Activated CD4-positive, CD25-positive, alpha-beta regulatory T cell treated with anti-CD3 and anti-CD28 coated beads, Interleukin-2, amount 50 U/mL, for 24 hours (primary cell): Measurements from ENCODE around the gene AMZ1.
"Not testable (repeated sequence)": the region's sequence is repeated elsewhere in the genome, so short reads cannot be mapped to it uniquely, and the experiment has no call there.

Source experiments
- ATAC-seq, 2 donors: fragments of 150-1000 bp; cut with Tn5 transposase; one replicate each; pipeline ENCODE4 v1.10.0; 2021; ENCODE audit warnings: mild to moderate bottlenecking in 1 of 2, moderate library complexity in 1 of 2

Gene AMZ1

GRCh38 chr7:2670171-2670570 lies 17.8 kb upstream of the AMZ1 start:
- ATAC-seq = no peak

GRCh38 chr7:2670720-2671391 lies 17.1 kb upstream of the AMZ1 start:
- ATAC-seq = peak; percentile 88

- not testable (repeated sequence) for ATAC-seq
These were observed 14.8 kb upstream of the AMZ1 start for GRCh38 chr7:2673214-2673613.

GRCh38 chr7:2673934-2674333 lies 14.1 kb upstream of the AMZ1 start:
- ATAC-seq = no peak

GRCh38 chr7:2675256-2675764 lies 12.7 kb upstream of the AMZ1 start:
- no peak for ATAC-seq

GRCh38 chr7:2676576-2676975 lies 11.4 kb upstream of the AMZ1 start:
- ATAC-seq = not testable (repeated sequence)

GRCh38 chr7:2678454-2678853 lies 9.5 kb upstream of the AMZ1 start:
- not testable (repeated sequence) for ATAC-seq

DNA sequence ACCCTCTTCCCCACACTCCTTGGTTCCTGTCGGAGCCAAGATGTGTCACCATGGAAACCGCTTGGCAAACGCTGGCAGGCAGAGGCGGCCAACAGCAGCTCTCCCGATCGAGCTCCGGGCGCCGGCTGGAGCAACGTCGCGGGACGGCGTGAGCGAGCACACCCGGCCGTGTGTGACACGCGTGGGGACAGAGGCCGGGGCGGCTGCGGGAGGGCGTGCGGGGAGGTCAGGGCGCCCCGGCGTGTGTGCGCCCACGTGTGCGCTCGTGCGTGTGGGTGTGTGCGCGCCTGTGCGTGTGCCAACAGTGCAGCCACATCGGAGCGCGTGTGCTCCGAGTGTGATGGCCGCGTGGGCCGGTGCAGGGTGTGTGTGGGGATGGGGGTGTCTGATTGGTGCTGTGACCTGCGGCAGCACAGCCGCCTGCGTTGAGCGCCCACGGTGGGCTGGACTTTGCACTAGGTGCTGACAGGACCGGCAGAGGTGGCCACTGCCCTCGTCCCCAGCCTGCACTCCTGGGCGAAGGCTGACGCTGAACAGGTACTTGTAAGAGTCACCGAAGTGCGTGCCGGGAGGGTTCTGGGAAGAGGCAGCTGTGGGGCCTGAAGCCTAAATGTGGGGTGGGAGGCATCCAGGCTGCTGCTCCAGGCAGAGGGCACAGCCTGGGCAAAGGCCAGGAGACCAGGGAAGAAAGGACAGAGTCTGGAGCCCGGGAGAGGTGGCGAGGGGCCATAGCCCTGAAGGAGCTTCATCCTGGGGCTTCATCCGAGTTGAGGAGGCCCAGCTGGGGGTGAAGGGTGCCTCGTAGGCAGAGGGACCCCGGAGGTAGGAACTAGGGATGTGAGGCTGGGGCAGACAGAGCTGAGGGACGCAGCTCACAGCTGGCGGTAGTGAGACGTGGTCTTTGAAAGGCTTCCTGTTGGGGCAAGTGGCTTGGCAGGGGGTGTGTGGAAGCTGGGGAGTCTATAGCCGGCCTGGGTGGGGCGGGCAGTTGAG lies 8.6 kb upstream of the AMZ1 start:
- not testable (repeated sequence) for ATAC-seq

GRCh38 chr7:2680256-2680655 lies 7.7 kb upstream of the AMZ1 start:
- ATAC-seq = no peak

- ATAC-seq = peak in 1 of 2 donors; percentile 48
These were observed 7.1 kb upstream of the AMZ1 start for GRCh38 chr7:2680792-2681490.

GRCh38 chr7:2681929-2682799 lies 5.8 kb upstream of the AMZ1 start:
- ATAC-seq = no peak

DNA sequence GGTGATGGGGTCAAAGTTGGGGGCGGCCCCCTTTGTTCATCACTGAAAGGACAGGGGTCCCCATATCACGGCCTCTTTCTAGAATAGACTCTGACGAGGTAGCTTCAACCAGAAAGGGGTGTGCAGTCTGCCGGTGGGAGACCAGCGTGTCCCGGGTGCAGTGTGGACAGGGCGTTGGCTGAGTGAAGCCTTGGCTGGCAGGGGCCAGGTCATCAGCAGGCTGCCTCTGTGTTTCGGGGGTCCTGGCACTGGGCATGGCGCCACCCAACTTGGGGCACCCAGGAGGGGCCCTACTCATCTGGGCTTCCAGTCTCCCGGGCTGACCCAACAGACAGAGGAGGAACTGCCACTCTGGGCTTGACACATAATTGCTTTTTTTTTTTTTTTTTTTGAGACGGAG lies 3.5 kb upstream of the AMZ1 start:
- ATAC-seq = no peak

GRCh38 chr7:2686101-2686500 lies 1.9 kb upstream of the AMZ1 start:
- ATAC-seq = no peak

- ATAC-seq = no peak
These were observed 598 bp upstream of the AMZ1 start for GRCh38 chr7:2687338-2687869.

DNA sequence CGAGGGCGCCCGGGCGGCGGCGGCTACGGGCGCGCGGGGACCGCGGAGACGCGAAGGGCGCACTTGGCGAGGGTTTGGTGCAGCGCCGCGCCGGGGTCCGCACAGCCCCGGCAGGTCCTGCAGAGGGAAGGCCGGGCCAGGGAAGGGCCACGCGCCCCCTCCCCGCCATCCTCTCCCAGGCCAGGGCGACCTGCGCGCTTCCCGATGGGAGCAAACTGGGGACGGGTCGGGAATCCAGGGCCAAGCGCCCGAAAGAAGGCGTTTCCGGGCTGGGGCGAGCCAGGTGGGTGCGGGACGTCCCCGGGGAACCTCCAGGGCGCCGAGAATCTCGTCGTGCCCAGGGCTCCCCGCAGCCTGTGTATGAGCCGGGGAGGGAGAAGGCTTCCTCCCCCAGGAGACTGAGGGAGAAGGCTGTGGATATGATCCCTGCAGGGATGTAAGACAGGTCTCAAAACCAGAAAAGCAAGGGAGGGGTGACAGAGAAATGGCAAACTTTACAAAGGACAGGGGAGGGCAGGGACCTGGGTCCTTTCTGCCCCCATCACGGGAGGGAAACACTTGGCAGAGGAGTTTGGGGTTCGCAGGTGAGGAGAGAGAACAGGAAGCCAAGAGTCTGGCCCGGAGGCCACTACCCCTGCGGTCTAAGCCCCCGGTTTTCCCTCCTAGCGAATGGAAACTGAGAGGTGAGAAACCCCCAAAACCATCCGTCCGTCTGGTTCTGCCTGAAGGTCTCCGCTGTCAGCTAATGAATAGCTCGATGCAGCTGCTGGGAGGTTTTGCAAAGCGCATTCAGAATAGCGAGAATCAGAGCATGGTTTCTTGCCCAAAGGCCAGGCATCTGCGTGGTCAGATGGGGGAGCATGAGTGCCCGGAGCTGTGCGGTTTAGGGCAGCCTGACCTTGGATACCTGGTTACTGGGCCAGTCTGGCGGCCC lies 674 bp downstream of the AMZ1 start:
- ATAC-seq = peak; percentile 13 to 24

- no peak for ATAC-seq
These were observed 1.4 kb downstream of the AMZ1 start for GRCh38 chr7:2689343-2689847.

- no peak for ATAC-seq
These were observed 2.1 kb downstream of the AMZ1 start for GRCh38 chr7:2689951-2690705.

DNA sequence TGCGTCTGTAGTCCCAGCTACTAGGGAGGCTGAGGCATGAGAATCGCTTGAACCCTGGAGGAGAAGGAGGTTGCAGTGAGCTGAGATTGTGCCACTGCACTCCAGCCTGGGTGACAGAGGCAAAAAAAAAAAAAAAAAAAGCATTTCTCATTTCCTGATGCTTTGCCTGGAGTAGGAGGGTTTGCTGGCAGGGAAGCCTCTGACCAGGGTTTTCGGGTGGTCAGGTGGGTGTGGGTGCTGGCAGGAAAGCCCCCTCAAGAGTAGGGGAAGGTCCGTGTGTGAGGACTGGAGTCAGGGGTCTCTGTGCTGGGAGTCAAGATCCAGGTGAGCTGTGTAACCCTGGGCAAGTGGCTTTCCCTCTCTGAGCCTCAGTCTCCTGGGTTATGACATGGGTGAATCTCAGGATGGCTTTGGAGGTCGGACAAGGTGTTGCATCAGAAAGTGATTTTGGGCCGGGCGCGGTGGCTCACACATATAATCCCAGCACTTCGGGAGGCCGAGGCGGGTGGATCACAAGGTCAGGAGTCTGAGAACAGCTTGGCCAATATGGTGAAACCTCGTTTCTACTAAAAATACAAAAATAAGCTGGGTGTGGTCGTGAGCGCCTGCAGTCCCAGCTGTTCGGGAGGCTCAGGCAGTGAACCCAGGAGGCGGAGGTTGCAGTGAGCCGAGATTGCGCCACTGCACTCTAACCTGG lies 3.2 kb downstream of the AMZ1 start:
- ATAC-seq = no peak

DNA sequence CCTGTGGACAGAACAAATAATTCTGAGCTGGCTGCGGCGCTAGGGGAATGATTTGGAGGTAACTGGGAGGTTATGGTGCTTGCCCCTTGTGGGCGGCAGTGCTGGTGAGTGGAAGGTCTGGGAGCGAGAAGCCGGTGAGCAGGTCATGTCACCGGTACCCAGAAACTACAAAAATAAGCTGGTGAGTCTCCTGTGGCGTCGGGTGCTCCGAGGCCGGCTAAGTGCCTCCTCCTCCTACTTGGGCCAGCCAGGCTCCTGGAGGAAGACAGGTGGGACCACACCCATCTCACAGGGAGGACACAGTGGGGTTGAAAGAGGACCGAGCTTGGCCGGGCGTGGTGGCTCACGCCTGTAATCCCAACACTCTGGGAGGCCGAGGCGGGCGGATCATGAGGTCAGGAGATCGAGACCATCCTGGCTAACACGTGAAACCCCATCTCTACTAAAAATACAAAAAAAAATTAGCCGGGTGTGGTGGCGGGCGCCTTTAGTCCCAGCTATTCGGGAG lies 4.0 kb downstream of the AMZ1 start:
- not testable (repeated sequence) for ATAC-seq
